LNCAP (cell line): ENCODE results near the gene PABPC1L.

Experiments used
- TF ChIP-seq, protein P1 (sequence below): fragments of 450-650 bp; IDR thresholded peaks from 2 replicates; pipeline ENCODE4 v1.5.1; 2017; ENCODE audit warnings: mild to moderate bottlenecking

Gene PABPC1L

DNA sequence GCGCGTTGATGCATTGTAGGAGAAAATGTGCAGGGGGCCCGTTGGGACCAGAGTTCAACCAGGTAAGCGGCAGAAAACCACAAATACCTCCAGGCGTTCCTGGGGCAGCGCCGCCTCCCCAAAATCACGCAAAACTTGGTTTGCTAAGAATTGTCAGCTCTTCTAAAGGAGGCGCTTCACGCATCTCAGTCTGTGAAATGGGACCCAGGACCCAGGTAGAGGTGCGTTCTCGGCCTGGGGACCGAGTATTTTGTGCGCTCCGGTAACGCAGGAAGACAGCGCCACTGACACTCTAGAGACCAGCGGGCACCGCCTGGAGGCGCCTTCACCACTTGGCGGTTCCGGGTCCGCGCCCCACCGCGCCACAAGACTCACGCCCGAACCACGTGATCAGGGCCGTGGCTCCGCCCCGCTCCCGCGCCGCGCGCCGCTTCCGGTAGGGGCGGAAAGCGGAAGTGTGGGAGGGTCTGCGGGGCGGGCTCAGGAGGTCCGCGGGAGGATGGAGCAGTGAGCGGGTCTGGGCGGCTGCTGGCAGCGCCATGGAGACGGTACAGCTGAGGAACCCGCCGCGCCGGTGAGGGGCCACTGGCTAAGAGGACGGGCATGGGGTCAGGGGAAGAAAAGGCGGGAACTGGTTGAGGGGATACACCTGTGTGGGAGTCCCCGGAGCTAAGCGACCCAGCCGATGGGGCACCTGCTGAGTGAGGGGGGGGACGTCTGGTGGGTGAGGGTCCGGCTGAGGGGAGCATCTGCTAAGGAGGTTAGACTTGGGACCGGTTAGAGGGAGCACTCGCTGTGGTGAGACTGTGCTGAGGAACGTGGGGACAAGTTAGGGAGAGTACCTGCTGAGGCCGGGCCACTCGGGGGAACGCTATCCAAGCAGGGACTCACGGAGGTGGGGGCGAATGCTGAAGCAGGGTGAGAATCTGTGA lies 56.4 kb downstream of the PABPC1L start, which contains the start of gene STK4:
TSS of gene STK4 (plus strand) at position 483 of the 932 bp plus-strand sequence. CDS start at position 540, 57 bp downstream.
- TF ChIP-seq, protein P1, sequence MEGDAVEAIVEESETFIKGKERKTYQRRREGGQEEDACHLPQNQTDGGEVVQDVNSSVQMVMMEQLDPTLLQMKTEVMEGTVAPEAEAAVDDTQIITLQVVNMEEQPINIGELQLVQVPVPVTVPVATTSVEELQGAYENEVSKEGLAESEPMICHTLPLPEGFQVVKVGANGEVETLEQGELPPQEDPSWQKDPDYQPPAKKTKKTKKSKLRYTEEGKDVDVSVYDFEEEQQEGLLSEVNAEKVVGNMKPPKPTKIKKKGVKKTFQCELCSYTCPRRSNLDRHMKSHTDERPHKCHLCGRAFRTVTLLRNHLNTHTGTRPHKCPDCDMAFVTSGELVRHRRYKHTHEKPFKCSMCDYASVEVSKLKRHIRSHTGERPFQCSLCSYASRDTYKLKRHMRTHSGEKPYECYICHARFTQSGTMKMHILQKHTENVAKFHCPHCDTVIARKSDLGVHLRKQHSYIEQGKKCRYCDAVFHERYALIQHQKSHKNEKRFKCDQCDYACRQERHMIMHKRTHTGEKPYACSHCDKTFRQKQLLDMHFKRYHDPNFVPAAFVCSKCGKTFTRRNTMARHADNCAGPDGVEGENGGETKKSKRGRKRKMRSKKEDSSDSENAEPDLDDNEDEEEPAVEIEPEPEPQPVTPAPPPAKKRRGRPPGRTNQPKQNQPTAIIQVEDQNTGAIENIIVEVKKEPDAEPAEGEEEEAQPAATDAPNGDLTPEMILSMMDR = peak; percentile 61

DNA sequence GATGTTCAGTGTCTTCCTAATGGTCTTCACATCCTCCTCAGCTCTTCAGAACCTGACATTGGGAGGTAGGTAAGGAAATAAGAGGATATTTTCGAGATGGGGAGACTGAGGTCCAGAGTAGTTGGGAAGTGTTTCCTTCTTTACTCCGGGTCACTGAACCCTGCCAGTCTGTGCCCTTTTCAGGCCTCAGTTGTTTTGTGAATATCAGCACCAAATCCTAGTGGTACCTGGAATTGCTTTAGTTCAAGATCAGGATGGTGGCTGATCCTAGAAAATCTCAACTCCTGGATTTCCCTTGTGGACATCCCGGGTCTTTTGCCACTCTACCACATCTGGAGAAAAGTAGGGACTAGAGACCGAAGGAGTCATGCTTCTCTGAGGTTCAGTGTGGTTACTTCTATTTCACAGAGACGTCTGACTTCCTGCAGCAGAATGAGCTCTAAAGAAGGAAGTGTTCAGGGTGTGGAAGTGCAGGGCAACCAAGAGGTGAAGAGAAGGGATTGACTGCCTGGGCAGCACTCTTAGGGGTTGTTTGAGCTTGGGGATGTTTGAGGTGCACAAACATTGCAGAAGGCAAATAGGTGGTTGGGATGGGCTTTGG lies 57.4 kb downstream of the PABPC1L start:
- TF ChIP-seq, protein P1 = no peak

DNA sequence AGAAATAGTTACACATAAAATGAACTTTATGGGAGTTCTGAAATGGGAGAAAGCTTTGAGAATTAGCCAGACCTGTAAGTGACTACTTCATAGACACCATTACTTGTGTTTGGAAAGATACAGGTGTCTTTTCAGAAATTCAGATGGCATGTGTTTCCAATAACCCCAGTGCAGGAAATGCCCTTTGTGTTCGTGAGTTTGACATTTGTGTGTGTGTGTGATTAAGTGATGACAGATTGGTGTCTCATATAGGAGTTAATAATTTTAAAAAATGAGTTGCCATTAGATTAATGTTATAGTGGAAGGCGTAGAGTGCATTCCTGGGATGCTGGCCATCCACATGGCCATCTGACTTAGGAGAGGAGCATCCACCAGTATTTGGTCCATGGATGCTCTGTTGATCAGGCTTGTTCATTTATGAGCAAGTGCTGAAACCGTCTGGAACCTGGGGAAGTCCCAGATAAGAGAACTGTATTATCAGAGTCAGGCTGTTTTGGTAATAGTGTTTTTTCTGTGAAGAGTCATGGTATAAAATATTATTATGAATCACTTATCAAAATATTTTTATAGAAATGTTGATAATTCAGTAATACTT lies 59.5 kb downstream of the PABPC1L start:
- TF ChIP-seq, protein P1 = no peak

DNA sequence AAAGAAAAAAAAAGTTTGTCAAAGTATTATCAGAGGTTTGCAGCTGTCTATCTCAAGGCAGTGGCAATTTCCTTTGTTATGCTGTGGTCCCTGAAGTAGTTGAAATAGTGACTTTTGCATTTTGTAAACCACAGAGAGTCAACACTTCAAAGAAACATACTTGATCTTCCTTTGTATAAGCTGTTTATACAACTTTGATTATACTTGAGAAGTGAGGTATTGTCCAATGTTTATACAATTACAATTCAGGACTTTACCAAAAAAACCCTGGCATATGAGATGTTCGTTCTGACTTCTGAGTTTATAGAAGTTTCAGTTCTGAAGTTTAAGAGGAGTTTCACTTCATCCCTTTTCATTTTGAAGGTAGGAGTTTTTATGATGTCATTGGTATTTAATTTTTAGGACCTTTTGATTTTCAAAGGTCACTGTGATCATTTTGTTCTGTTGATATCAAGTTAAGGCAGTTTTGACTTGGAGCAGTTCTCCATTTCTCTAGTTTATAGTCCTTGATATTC lies 60.4 kb downstream of the PABPC1L start:
- TF ChIP-seq, protein P1 = no peak

DNA sequence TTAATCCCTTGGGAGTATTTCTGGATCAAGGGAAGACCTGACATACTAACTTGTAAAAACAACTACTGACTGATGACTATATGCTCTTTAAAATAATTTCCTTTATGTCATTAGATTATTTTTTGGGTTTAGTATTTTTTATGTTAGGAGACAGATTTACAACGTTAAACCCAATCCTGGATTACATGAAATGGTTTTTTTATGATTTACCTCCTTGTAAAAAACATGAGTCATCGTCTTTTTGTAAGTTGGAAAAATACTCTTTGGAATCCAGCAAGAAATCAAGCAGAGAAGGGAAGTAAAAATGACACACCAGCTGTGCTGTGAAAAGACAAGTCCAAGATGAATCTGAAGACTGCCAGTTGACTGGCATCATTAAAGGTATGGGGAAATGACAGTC lies 63.2 kb downstream of the PABPC1L start:
- TF ChIP-seq, protein P1 = no peak

DNA sequence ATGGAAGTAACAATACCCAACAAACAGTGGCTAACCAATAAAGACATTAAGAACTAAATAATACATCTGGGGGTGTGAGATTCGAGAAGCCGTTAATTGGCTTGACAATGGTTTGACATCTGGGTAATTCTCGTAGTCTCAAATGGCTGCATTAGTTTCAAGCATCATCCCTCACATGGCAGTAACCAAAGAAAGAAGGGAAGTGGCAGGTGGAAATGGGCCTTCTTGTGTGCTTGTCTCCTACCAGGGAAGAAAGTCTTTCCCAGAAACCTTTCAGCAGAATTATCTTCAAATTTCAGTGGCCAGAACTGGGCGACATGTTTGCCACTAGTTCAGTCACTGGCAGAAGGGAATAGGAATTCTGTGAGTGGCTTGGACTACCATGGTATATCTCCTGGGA lies 66.8 kb downstream of the PABPC1L start:
- TF ChIP-seq, protein P1 = no peak

DNA sequence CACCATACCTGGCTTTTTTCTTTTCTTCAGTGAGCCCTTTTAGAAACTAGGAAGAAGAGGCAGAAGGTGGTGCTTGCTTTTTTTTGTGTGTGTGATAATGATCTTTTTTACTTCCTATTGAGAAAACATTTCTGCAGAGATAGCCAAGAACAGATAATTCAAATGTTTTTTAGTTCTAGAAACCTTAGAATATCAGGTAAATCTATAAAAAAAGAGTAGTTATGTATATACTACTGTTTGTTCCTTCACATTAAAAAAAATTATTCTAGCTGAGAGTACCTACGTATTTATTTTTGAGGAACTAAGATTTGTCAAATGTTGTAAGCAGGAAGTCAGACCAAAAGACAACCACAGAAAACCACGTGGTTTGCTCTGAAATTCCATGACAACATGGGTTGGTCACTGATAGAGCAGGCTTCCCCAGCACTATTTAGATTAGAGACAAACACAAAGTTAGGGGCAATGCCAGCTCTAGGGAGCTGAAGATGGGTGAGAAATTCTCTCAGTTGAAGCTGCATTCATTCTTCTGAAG lies 69.3 kb downstream of the PABPC1L start:
- TF ChIP-seq, protein P1 = no peak
